ENCODE data around the gene RBM4. TPM values are rescaled to one million over a fixed set of nuclear protein-coding genes. Genes with fewer than 3 reads are reported as not detected.

The RBM4 gene
- total and polyA plus RNA-seq, 5 experiments from 2014 or later = 213 to 283 (median 250) TPM

DNA sequence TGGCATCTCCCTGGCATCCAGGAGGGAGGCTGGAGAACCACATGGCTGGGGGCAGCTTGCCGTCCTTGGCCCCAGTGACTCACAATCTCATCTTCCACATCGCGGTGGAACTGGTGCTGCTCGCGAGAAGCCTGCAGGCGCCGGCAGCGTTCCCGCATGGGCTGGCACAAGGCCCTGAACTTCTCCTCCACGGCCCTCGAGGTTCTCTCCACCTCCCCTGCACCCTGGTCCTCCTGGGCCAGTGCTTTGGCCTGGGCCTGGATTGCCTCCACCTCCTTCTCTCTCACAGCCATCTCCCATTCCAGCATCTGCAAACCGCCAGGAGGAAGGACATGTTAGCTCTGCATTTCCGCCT, 55.5 kb downstream of the RBM4 start:
- peaks cover 0 to 2% (median 0%) of the 10 kb centered on the region in 9 donors for H3K9me3 Mint-ChIP-seq
- H3K36me3 Mint-ChIP-seq = no peaks in the 10 kb centered on the region
- peak overlapping the region in 1 of 10 donors; percentile 80 for H3K27ac Mint-ChIP-seq
- DNase-seq (no peak), ATAC-seq (no peak)
- H3K4me1 Mint-ChIP-seq = peaks cover 0 to 7% (median 2%) of the 10 kb centered on the region in 4 donors
- peaks cover 0 to 2% (median 0%) of the 10 kb centered on the region in 5 donors for H3K27me3 Mint-ChIP-seq
- POLR2A ChIA-PET = no interaction called here
- no peak overlapping the region for H3K4me3 Mint-ChIP-seq

DNA sequence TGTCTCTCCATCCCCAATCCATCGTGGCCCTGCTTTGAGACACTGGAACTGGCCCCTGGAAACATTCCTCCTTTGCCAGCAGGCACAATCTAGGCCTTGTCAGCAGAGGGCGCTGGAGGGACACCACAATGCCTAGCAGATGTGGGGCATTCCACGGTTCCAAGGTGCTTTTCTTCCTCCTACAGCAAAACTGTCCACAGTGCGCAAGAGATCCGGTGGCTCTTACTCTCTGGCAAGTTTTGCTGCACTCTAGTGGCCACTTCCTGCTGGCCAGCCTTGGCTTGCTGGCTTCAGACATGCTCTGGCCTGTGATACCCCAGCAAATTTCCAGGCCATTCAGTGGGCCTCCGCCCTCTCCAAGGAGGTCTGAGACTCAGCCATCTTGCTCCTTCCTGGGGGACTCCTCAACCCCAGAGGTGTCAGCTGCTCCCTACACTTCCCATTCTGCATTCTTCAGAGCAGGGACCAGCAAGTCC, 56.3 kb downstream of the RBM4 start:
- peaks cover 0 to 2% (median 0%) of the 10 kb centered on the region in 5 donors for H3K27me3 Mint-ChIP-seq
- H3K36me3 Mint-ChIP-seq = no peaks in the 10 kb centered on the region
- H3K4me1 Mint-ChIP-seq = peaks cover 0 to 7% (median 2%) of the 10 kb centered on the region in 4 donors
- H3K4me3 Mint-ChIP-seq = no peak overlapping the region
- ATAC-seq = peak; percentile 90 to 92
- peak; percentile 72 to 91 (median 80) for DNase-seq
- H3K27ac Mint-ChIP-seq = no peak overlapping the region
- POLR2A ChIA-PET = interaction anchor here (1.6 kb wide), 1 partner anchor 139 kb away, joined by 5 read pairs; no protein-coding TSS in a partner anchor
- peaks cover 0 to 2% (median 0%) of the 10 kb centered on the region in 9 donors for H3K9me3 Mint-ChIP-seq

Other genes starting within 250 kb of the RBM4 start
- gene NPAS4, start 217.7 kb upstream of the RBM4 start, total RNA-seq = not detected
- gene NPAS4, start 217.7 kb upstream of the RBM4 start, polyA plus RNA-seq = not detected
- gene MRPL11, start 199.9 kb upstream of the RBM4 start, total RNA-seq = 10 to 100 TPM; 24.8 to 24.9 TPM
- gene MRPL11, start 199.9 kb upstream of the RBM4 start, polyA plus RNA-seq = 10 to 100 TPM; 86.9 to 98.2 (median 87.9) TPM
- gene PELI3, start 171.8 kb upstream of the RBM4 start, total RNA-seq = 10 to 100 TPM; 15.0 to 16.3 TPM
- 1 to 10 TPM; 2.7 to 4.1 (median 3.4) TPM for gene PELI3, start 171.8 kb upstream of the RBM4 start, polyA plus RNA-seq
- gene DPP3, start 158.3 kb upstream of the RBM4 start, total RNA-seq = 10 to 100 TPM; 20.0 to 23.7 TPM
- 10 to 100 TPM; 20.0 to 25.4 (median 20.5) TPM for gene DPP3, start 158.3 kb upstream of the RBM4 start, polyA plus RNA-seq
- 10 to 100 TPM; 31.7 to 32.8 TPM for gene BBS1, start 128.1 kb upstream of the RBM4 start, total RNA-seq
- 10 to 100 TPM in 2 of 3 donors, 1 to 10 TPM in 1; 9.4 to 11.9 (median 11.2) TPM for gene BBS1, start 128.1 kb upstream of the RBM4 start, polyA plus RNA-seq
- 10 to 100 TPM; 26.3 to 29.3 TPM for gene ZDHHC24, start 92.7 kb upstream of the RBM4 start, total RNA-seq
- gene ZDHHC24, start 92.7 kb upstream of the RBM4 start, polyA plus RNA-seq = 10 to 100 TPM in 2 of 3 donors, 1 to 10 TPM in 1; 9.6 to 14.1 (median 10.5) TPM
- under 1 TPM in 1 of 2 experiments, not detected in 1; 0.27 TPM for gene ACTN3, start 91.8 kb upstream of the RBM4 start, total RNA-seq
- under 1 TPM in 1 of 3 donors, not detected in 2; 0.08 TPM for gene ACTN3, start 91.8 kb upstream of the RBM4 start, polyA plus RNA-seq
- 10 to 100 TPM; 53.9 to 58.4 TPM for gene CTSF, start 70.1 kb upstream of the RBM4 start, total RNA-seq
- 10 to 100 TPM; 25.1 to 40.9 (median 25.4) TPM for gene CTSF, start 70.1 kb upstream of the RBM4 start, polyA plus RNA-seq
- gene CCDC87, start 45.6 kb upstream of the RBM4 start, total RNA-seq = under 1 TPM in 1 of 2 experiments, not detected in 1; 0.16 TPM
- not detected for gene CCDC87, start 45.6 kb upstream of the RBM4 start, polyA plus RNA-seq
- 10 to 100 TPM; 57.2 to 59.1 TPM for gene CCS, start 45.5 kb upstream of the RBM4 start, total RNA-seq
- gene CCS, start 45.5 kb upstream of the RBM4 start, polyA plus RNA-seq = 10 to 100 TPM; 39.2 to 53.4 (median 46.6) TPM
- 100 to 1,000 TPM; 182 to 194 TPM for gene RBM14, start 22.1 kb upstream of the RBM4 start, total RNA-seq
- 10 to 100 TPM; 70.2 to 91.8 (median 83.3) TPM for gene RBM14, start 22.1 kb upstream of the RBM4 start, polyA plus RNA-seq
- gene RBM4B, start 39.2 kb downstream of the RBM4 start, total RNA-seq = 10 to 100 TPM; 25.1 to 26.0 TPM
- 10 to 100 TPM in 2 of 3 donors, 1 to 10 TPM in 1; 7.7 to 12.3 (median 10.8) TPM for gene RBM4B, start 39.2 kb downstream of the RBM4 start, polyA plus RNA-seq
- gene SPTBN2, start 90.5 kb downstream of the RBM4 start, total RNA-seq = under 1 TPM; 0.47 to 0.62 TPM
- gene SPTBN2, start 90.5 kb downstream of the RBM4 start, polyA plus RNA-seq = under 1 TPM in 1 of 3 donors, not detected in 2; 0.04 TPM
- gene RCE1, start 204.7 kb downstream of the RBM4 start, total RNA-seq = 10 to 100 TPM; 32.2 to 32.9 TPM
- gene RCE1, start 204.7 kb downstream of the RBM4 start, polyA plus RNA-seq = 10 to 100 TPM; 18.1 to 27.1 (median 18.4) TPM
- gene LRFN4, start 218.4 kb downstream of the RBM4 start, total RNA-seq = 1 to 10 TPM; 1.2 to 1.3 TPM
- under 1 TPM in 2 of 3 donors, not detected in 1; 0.09 to 0.12 TPM for gene LRFN4, start 218.4 kb downstream of the RBM4 start, polyA plus RNA-seq